PC-3 (cell line): ENCODE measurements around the gene DNAJB6.

ENCODE experiments used
- CTCF ChIP-seq: fragments of 300-600 bp; sonication (generic); conservative IDR thresholded peaks from 2 replicates; pipeline ENCODE4 v1.5.1; 2017; ENCODE audit warnings: antibody characterized with exemption, low read depth, mild to moderate bottlenecking, low read length
- EZH2 ChIP-seq: fragments of 300-600 bp; sonication (generic); IDR thresholded peaks from one replicate; pipeline ENCODE4 v1.6.1; 2017; ENCODE audit warnings: antibody characterized with exemption, mild to moderate bottlenecking, low read length; ENCODE audit not compliant: unreplicated experiment

- TF ChIP-seq CTCF (no peak), EZH2 (no peak)
These were observed 16.2 kb upstream of the DNAJB6 start for GRCh38 chr7:157320608-157320980.
